Activated naive CD4-positive, alpha-beta T cell treated with Interleukin-2 at 50 U/mL for 16 hours (primary cell): ENCODE results near the gene SRSF6.
"Not testable (repeated sequence)": the region's sequence is repeated elsewhere in the genome, so short reads cannot be mapped to it uniquely, and the experiment has no call there.

Experiments
- DNase-seq: peaks from one replicate; pipeline ENCODE4 v3.0.0-alpha.2; 2020

SRSF6 gene

DNA sequence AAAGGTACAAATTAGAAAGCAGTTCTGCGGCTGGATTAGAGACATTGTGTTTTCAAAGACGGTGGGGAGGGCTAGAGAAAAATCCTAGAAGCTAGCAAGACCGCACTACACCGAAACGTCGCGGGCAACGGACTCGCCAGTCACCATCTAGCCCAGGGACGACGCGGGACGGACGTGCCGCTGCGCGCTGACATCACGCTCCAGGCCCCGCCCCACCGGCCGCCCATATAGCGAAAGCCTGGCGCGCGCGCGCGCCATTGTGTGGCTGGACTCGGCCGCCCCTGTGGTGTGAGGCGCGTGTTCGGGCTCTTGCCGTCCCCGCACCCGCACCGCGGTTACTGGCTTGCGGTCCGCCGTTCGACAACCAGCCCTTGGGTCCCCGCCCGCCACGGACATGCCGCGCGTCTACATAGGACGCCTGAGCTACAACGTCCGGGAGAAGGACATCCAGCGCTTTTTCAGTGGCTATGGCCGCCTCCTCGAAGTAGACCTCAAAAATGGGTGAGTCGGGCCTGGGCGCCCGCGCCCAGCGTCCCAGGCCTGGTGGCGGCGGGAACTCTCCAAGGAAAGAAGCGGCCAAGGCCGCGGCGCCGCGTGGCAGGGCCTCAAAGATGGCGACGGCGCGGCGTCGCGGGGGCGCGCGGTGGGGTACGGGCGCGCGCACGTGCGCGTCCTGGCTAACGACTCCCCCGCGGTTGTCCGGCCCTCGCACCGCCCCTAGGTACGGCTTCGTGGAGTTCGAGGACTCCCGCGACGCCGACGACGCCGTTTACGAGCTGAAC is at the start of gene SRSF6:
SRSF6 (plus strand) TSS at position 257 of the 782 bp plus-strand sequence; CDS start at position 395, 138 bp downstream.
- DNase-seq = peak; percentile 95

DNA sequence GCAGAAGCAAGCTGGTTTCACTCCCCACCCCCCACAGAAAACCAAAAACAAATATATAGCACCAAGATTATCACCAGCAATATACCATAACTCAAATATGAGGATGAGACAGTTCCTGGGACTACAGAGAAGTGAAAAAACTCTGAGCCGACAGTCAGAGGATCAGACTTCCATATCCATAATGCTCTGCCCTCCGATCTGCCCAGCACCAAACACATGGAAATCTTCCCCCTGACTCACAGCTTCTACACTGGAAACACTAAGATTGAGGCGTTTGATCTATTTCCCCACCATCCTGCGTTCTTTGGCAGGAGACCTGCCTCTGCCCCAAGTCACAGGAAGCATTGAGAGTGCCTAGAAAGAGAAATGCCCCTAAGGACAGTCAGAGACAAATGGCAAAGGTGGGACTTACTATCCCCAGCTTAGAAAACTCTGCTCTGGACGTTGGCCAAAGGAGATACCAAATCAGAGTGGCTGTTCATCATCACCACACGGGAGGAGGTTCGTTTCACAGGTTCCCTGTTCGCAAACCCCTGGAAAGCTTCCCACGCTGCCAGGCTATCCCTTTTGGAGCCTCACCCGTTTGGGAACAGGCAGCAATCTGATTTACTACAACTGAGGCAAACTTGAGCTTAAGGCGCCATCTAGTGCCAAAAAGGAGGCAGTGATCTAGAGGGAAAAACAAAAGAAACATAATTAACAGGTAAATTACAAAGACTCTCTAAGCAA is 48.7 kb upstream of the SRSF6 start:
- no peak for DNase-seq

DNA sequence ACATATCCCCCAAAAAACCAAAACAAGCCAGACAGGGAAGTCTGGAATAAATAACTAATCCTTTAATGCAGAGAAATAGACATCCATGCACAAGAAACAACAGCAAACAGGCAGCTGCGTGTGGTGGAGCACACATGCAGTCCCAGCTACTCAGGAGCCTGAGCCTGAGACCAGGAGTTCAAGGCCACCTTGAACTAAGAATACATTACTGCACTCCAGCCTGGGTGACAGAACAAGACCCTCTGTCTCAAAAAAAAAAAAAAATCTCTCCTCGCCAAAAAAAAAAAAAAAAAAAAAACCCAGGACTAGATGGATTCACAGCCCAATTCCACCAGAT is 48.2 kb upstream of the SRSF6 start:
- DNase-seq = no peak

DNA sequence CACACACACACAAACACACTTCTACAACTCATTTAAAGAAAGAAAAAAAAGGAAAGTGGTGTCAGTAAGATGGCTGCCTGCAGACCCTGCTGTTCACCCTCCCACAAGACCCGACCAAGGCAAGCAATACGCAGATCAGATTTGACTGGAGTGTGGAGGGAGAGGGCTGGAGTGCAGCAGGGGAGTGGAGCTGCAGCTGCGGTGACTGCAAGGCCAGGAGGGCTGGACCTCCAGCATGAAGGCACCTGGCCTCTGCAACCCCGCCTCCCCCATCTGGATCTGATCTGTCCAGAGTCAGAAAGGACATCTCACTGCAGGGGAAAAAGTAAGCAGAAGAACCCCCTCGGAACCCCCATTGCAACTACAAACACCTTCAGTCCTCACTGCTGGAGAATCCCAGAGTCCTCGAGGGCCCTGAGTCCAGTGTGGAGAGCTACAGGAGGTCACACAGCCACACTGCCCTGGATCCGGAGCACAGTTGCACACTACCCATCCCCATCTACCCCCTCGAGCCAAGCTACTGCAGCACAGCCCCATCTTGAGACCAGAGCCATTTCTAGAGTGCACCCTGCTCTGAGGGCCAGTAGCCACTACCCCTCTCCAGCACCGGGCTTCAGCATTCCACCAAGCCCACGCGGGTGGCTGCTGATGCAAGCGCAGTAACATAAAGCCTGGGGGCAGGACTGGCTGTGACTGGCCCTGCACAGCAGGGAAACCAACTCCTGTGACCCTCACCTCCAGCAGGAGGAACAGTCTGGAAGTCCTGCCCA is 41.9 kb upstream of the SRSF6 start:
- DNase-seq = no peak

DNA sequence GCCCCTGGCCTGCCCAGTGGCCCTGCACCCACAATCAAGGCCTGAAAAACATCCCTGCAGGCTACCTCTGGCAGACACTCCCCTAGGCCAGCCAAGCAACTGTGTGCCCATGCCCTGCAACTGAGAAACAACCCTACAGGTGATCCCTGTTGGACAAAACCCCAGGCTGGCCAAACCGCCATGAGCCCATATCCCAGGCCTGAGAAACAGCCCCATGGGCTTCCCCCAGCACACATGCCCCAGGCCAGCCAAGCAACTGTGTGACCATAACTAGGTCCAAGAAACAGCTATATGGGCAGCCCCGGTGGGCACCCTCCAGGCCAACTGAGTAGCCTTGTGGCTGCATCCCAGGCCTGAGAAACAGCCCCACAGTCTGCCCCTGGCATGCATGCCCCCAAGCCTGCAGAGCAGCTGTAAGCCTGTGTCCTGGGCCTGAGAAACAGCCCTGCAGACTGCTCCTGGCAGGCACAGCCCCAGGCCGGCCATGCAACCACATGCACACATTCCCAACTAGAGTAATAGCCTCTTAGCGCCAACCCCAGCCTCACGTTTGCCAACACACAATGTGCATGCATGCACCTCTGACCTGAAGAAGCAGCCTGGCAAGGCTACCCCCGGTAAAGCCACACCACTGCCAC is 41.0 kb upstream of the SRSF6 start:
- no peak for DNase-seq

DNA sequence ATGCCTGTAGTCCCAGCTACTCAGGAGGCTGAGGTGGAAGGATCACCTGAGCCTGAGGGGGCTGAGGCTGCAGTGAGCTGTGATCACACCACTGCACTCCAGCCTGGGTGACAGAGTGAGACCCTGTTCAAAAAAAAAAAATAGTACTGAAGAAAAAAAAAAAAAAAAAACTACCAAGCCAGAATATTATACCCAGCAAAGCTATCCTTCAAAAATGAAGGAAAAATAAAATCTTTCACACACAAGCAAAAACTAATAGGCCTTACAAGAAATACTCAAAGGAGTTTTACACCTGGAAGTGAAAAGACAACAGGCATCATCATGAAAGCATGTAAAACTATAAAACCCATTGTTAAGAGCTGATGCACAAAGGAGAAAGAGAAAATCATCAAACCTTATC is 37.5 kb upstream of the SRSF6 start:
- DNase-seq = no peak

DNA sequence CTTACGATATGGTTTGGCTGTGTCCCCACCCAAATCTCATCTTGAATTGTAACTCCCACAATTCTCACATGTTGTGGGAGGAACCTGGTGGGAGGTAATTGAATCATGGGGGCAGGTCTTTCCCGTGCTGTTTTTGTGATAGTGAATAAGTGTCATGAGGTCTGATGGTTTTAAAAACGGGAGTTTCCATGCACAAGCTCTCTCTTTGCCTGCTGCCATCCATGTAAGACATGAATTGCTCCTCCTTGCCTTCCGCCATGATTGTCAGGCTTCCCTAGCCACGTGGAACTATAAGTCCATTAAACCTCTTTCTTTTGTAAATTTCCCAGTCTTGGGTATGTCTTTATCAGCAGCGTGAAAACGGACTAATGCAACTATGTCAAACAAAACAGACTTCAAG is 36.8 kb upstream of the SRSF6 start:
- not testable (repeated sequence) for DNase-seq

DNA sequence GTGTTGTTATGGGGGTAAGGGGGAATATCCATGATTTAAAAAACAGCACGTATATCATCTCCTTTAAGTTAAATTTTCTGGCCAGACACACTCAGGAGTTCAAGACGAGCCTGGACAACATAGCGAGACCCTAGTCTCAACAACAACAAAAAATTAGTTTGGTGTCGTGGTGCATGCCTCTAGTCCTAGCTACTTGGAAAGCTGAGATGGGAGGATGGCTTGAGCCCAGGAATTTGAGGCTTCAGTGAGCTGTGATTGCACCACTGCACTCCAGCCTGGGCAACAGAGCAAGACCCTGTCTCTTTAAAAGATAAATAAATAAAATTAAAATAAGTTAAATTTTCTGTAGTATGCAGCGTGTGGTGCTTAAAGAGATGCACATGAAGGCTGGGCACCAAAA is 31.5 kb upstream of the SRSF6 start:
- DNase-seq = no peak

DNA sequence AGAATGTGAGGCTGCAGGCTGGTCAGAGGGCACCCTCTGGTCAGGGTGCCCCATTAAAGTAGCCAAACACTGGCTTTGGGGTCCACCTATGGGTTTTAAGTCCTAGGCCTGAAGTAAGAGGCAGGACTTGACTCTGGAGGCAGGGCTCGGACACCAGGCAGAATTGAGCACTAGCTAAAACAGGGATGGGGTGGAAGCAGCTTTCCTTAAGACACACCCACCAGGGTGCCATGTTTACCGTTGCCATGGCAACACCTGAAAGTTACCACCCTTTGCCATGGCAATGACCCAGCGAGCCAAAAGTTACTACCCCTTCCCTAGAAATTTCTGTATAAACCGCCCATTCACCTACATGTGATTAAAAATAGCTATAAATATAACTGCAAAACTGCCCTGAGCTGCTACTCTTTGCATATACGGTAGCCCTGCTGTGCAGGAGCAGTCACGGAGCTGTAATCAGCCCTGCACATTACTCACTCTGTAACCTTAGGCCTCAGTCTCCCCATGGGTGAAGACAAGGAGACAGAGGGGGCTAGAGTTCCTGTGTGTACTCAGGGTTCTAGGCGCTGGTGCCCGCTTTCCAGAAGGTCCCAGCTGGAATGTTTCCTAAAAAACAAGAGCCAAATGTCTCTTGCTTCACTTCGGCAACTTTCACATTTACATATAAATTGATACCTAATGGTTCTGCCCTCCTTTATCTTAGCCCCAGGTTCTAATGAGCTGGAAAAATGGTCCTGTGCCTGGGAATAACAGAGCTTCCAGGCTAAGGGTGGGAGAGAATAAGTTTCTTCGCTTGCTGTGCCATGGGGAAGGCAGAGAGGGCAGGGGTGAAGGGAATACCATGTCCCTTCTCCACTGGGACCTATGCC is 27.2 kb upstream of the SRSF6 start:
- DNase-seq = no peak

DNA sequence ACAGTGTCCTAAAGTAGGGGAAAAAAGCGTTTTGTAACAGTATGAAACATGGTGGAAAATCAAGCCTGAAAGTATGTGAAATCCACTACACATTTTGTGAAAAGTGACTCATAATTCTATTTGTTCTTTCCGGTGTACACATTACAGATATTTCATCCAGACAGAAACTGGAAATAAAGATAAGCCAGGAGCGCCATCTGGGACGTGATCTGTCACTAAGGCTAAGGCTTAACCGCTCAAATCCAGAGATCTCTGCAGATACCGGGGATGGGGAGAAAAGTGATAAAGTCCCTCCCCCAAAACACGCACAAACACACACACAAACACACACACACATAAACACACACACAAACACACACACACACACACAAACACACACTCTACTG is 26.6 kb upstream of the SRSF6 start:
- DNase-seq = no peak

DNA sequence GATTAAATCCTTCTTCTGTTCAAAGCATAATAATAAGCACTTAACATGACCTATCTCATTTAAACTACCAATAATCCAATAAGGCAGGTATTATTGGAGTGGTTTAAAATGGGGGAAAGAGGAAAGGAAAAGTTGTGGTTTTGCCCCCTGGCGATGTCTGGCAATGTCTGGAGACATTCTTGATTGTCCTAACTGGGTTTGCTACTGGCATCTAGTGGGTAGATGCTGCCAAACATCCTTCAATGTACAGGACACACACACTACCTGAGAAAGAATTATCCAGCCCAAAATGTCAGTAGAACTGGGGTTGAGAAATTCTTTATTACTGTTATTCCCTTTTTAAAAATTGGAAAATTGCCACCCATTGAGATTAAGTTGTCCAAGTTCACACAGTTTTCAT is 25.2 kb upstream of the SRSF6 start:
- DNase-seq = no peak

DNA sequence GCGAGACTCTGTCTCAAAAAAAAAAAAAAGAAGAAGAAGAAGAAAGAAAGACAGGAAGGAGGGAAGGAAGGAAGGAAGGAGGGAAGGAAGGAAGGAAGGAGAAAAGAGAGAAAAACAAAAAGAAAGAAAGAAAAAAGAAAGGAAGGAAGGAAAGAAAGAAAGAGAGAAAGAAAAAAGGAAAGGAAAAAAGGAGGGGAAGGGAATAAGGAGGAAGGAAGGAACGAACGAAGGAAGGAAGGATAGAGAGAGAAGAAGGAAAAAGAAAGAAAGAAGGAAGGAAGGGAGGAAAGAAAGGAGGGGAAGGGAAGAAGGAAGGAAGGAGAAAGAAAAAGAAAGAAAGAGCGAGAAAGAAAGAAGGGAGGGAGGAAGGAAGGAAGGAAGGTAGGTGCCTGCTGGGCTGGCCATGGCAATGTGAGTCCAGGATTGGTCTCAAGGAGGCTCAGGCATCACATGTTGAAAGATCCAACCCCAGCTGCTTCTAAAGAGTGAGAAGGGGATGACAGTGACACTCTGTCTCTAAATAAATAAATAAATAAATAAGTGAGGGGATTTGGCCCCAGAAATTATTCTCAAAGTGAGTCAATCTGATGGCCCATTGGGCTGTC is 24.3 kb upstream of the SRSF6 start:
- DNase-seq = no peak

DNA sequence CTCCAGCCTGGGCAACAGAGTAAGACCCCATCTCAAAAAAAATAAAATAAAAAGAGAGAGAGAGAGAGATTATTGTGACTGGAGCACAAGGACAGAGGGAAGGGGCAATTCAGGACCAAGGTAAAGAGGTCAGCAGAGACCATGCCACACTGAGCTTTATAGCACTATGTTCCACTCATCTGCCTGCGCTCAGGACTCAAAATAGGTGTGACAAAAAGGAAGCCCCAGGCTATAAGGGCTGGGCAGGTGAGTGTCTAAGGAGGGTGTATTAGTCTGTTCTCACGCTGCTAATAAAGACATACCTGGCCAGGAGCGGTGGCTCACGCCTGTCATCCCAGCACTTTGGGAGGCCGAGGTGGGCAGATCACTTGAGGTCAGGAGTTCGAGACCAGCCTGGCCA is 23.1 kb upstream of the SRSF6 start:
- no peak for DNase-seq

DNA sequence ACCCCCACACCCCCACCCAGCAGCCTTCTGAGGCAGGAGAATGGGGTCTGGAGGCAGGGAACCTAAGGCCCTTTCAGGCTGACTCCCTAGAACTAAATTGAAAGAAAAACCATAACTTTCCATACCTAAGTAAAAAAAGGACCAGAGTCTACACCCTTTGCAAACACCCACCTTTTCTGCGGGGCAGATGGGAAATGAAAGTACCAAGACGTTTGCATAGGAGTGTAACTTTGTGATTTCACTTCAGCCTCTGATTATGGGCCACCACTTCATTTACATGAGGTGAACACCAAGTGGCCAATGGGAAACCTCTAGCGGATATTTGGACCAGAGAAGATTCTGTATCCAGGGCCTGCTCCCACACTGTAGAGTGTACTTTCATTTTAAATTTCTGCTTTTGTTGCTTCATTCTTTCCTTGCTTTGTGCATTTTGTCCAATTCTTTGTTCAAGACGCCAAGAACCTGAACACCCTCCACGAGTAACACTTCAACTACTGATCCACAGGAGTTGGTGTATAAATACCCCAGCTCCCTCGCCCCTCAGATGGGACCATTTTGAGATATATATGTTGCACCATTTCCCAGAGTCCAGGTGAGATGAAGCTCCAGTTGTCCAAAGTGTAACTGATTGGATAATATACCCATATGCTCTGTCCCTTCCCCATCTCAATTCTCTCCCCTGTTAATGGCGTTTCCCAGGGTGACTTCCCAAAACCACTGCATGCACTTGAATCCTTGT is 18.9 kb upstream of the SRSF6 start:
- DNase-seq = no peak

DNA sequence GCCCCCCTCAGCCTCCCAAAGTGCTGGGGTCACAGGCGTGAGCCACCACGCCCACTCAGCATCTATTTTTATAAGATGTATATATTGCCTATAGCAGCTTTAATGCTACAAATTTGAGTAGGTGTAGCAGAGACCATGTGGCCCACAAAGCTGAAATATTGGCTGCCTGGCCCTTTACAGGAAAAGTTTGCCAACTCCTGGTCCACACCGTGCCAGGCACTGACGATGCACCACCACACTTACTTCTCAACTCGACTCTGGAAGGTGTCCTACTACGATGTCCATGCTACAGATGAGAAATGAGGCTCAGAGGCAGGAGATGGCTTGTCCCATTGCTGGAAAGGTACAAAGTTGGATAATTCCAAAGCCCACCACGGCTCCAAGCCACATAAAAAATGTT is 17.2 kb upstream of the SRSF6 start:
- DNase-seq = no peak

DNA sequence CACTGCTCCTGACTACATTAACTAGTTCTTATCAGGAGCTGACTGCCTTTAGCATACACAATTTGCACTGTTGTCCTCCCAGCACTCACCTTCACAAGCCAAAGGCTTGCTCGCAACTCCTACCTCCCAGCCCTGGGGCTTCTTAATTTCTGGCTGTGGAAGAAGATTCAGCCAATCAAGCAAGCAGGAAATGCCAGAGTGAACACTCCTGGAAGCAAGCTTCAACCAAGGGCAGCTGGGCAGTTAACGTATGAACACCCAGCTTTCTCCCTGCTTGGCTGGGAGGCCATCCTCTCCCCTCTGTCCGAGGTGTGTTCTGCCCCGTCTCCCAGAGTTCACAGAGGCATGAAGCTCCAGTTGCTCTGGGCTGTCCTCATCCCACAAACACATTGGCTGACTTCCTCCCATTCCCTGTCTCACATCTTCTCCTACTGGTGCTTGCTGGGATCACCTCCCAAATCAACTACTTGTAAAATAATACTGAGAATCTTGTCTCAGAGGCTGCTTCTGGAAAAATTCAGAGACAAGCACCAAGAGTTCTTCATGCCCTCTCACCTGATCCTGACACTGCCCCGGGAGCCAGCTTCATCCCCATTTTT is 15.3 kb upstream of the SRSF6 start:
- DNase-seq = no peak

DNA sequence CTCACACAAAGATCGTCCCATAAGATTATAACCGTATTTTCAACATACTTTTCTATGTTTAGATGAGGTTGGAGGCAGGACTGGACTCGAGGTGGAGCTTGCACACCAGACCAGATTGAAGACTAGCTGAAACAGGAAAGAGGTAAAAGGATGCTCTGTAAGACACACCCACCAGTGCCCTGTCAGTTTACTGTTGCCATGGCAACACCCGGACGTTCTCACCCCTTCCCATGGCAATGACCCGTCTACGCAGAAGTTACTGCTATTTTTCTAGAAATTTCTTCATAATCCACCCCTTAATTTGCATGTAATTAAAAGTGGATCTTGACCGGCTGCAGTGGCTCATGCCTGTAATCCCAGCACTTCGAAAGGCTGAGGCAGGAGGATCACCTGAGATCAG is 13.6 kb upstream of the SRSF6 start:
- no peak for DNase-seq

DNA sequence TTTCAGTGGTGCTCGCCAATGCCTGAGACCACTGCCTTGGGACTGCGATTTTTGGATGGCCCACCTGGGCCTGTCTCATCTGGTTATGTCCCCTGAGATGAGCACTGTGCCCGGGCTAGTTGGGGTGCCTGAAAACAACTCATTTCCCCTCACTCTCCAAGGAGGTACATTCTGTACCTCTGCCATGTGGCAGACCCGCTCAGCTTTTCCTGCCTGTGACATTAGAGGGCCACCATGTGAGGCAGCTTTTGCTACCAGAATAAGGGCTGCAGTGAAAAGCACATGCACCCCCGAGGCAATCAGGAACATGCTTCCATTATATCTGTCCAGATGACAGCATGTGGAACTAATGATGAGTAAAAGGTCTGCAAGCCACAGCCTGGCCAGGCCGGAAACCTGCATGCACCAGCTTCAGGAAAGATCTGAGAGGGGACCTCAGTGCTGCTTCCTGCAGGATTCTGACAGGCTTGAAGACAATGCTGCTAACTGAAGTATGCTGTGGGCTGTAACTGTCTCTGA is 11.3 kb upstream of the SRSF6 start:
- no peak for DNase-seq

DNA sequence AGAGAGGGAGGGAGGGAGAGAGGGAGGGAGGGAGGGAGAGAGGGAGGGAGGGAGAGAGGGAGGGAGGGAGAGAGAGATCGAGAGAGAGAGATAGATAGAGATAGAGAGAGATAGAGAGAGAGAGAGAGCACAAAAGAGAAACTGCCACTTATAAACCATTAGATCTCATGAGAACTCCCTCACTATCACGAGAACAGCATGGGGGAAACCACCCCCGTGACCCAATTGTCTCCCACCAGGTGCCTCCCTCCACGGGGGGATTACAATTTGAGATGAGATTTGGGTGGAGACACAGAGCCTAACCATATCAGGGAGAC is 9.3 kb upstream of the SRSF6 start:
- DNase-seq = not testable (repeated sequence)

DNA sequence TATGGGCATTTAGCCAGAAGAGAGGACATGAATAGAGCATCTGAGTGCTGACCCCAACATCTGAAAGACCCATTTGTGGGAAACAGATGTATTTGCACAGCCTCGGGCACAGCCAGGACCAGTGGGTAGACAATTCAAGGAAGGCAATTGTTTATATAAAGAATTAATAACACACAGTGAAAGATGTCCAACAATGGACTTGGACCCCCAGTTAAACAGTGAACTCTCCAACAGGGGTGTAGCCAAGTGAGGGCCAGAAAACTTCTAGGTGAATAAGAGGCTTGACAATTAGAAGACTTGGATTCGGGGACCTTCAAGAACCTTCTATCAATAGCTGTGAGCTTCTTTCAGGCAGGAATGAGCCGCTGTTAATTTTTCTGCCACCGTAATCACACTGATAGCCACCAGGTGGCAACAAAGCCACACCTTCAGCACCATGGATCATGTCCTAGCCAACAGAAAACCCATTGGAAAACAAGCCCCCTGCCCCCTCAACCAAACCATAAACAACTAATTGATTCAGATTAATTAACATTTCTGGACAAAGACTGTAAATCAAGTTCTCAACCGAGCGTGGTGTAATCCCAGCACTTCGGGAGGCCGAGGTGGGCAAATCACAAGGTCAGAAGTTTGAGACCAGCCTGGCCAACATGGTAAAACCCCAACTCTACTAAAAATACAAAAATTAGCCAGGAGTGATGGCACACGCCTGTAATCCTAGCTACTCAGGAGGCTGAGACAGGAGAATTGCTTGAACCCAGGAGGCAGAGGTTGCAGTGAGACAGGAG is 8.8 kb upstream of the SRSF6 start:
- DNase-seq = peak; percentile 39
